Medulla oblongata (tissue), 1 donor: Measurements from ENCODE around the gene BARX2.
"Not testable (repeated sequence)": the region's sequence is repeated elsewhere in the genome, so short reads cannot be mapped to it uniquely, and the experiment has no call there.

Experiments used
- DNase-seq: peaks from one replicate; pipeline ENCODE4 v3.0.0-alpha.2; 2015; ENCODE audit errors: extremely low spot score

The BARX2 gene

GRCh38 chr11:129375751-129376657 is at the start of gene BARX2:
BARX2 (plus strand) TSS chr11:129375848; CDS start chr11:129376036, 188 bp downstream.
- DNase-seq = peak; percentile 73

GRCh38 chr11:129326921-129327320 is 48.7 kb upstream of the BARX2 start:
- DNase-seq = no peak

GRCh38 chr11:129327708-129328107 is 47.9 kb upstream of the BARX2 start:
- not testable (repeated sequence) for DNase-seq

- no peak for DNase-seq
These were observed 46.9 kb upstream of the BARX2 start for GRCh38 chr11:129328756-129329155.

GRCh38 chr11:129331217-129331616 is 44.4 kb upstream of the BARX2 start:
- DNase-seq = no peak

GRCh38 chr11:129331871-129332274 is 43.8 kb upstream of the BARX2 start:
- DNase-seq = peak; percentile 90

GRCh38 chr11:129333873-129334272 is 41.8 kb upstream of the BARX2 start:
- no peak for DNase-seq

GRCh38 chr11:129344301-129344940 is 31.2 kb upstream of the BARX2 start:
- DNase-seq = not testable (repeated sequence)

- DNase-seq = no peak
These were observed 28.7 kb upstream of the BARX2 start for GRCh38 chr11:129346916-129347315.

GRCh38 chr11:129348813-129349212 is 26.8 kb upstream of the BARX2 start:
- no peak for DNase-seq

GRCh38 chr11:129352676-129353075 is 23.0 kb upstream of the BARX2 start:
- DNase-seq = no peak

GRCh38 chr11:129354691-129355090 is 21.0 kb upstream of the BARX2 start:
- no peak for DNase-seq

GRCh38 chr11:129359748-129360147 is 15.9 kb upstream of the BARX2 start:
- DNase-seq = no peak

- peak; percentile 88 for DNase-seq
These were observed 11.4 kb upstream of the BARX2 start for GRCh38 chr11:129364143-129364654.

- DNase-seq = no peak
These were observed 9.8 kb upstream of the BARX2 start for GRCh38 chr11:129365816-129366215.

GRCh38 chr11:129366737-129367597 is 8.7 kb upstream of the BARX2 start:
- no peak for DNase-seq

- no peak for DNase-seq
These were observed 6.6 kb upstream of the BARX2 start for GRCh38 chr11:129368889-129369672.

- DNase-seq = no peak
These were observed 4.9 kb upstream of the BARX2 start for GRCh38 chr11:129370715-129371114.

GRCh38 chr11:129372609-129373488 is 2.8 kb upstream of the BARX2 start:
- no peak for DNase-seq

GRCh38 chr11:129373489-129373953 is 2.1 kb upstream of the BARX2 start:
- no peak for DNase-seq
